ENCODE data around the gene PAIP2B.

DNA sequence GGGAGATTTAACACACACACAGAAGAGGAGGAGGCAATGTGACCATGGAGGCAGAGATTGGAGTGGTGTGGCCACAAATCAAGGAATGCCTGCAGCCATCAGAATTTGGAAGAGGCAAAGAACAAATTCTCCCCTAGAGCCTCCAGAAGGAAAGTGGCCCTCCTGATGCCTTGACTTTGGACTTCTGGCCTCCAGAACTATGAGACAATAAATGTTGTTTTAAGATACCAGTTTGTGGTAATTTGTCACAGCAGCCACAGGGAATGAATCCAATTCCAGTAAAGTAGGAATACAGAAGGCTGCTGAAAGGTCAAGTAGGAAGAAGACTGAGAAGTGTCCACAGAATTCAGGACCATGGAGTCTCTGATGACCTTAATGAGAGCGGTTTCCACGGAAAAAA is 18.1 kb downstream of the PAIP2B start:
- TF ChIP-seq, protein P1, sequence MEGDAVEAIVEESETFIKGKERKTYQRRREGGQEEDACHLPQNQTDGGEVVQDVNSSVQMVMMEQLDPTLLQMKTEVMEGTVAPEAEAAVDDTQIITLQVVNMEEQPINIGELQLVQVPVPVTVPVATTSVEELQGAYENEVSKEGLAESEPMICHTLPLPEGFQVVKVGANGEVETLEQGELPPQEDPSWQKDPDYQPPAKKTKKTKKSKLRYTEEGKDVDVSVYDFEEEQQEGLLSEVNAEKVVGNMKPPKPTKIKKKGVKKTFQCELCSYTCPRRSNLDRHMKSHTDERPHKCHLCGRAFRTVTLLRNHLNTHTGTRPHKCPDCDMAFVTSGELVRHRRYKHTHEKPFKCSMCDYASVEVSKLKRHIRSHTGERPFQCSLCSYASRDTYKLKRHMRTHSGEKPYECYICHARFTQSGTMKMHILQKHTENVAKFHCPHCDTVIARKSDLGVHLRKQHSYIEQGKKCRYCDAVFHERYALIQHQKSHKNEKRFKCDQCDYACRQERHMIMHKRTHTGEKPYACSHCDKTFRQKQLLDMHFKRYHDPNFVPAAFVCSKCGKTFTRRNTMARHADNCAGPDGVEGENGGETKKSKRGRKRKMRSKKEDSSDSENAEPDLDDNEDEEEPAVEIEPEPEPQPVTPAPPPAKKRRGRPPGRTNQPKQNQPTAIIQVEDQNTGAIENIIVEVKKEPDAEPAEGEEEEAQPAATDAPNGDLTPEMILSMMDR (IDR thresholded peaks at IDR 0.05): no peak
- TF ChIP-seq POLR2A (IDR thresholded peaks at IDR 0.05): no peak
